SK-N-MC (cell line): ENCODE measurements around the gene CD53.
"Not testable (repeated sequence)": the region's sequence is repeated elsewhere in the genome, so short reads cannot be mapped to it uniquely, and the experiment has no call there.

ENCODE experiments used
- DNase-seq: peaks from one replicate; pipeline ENCODE4 v3.0.0-alpha.2; 2011; ENCODE audit warnings: low read depth, low spot score
- H3K27ac ChIP-seq: fragments of 200-600 bp; sonication (generic); 2 replicates; pipeline ENCODE4 v1.5.1; 2016; ENCODE audit warnings: mixed run types
- H3K36me3 ChIP-seq: fragments of 200-600 bp; sonication (generic); 2 replicates; pipeline ENCODE4 v1.6.1; 2017; ENCODE audit warnings: antibody characterized with exemption, low read length, mixed read lengths; ENCODE audit not compliant: insufficient read depth
- H3K4me3 ChIP-seq: fragments of 200-600 bp; sonication (generic); 2 replicates; pipeline ENCODE4 v1.5.1; 2016
- H3K9ac ChIP-seq: fragments of 200-600 bp; sonication (generic); 2 replicates; pipeline ENCODE4 v1.8.0; 2017; ENCODE audit warnings: mixed run types, mixed read lengths; ENCODE audit not compliant: insufficient read length
- H3K9me3 ChIP-seq: fragments of 200-600 bp; sonication (generic); 2 replicates; pipeline ENCODE4 v1.6.1; 2017; ENCODE audit warnings: low read depth, mild to moderate bottlenecking, antibody characterized with exemption, low read length, moderate library complexity, mixed read lengths
- EZH2 ChIP-seq: fragments of 200-600 bp; sonication (generic); IDR thresholded peaks from one replicate; pipeline ENCODE4 v1.6.1; 2017; ENCODE audit warnings: antibody characterized with exemption
- FOXP2 ChIP-seq: optimal IDR thresholded peaks from 2 replicates; pipeline ENCODE3; 2011; ENCODE audit warnings: mild to moderate bottlenecking, moderate library complexity; ENCODE audit not compliant: insufficient read depth; ENCODE audit errors: extremely low read length, control extremely low read depth
- POLR2AphosphoS5 ChIP-seq: IDR thresholded peaks from 2 replicates; pipeline ENCODE4 v1.6.1; 2012; ENCODE audit warnings: mild to moderate bottlenecking, low read depth, low read length, borderline replicate concordance

The CD53 gene

DNA sequence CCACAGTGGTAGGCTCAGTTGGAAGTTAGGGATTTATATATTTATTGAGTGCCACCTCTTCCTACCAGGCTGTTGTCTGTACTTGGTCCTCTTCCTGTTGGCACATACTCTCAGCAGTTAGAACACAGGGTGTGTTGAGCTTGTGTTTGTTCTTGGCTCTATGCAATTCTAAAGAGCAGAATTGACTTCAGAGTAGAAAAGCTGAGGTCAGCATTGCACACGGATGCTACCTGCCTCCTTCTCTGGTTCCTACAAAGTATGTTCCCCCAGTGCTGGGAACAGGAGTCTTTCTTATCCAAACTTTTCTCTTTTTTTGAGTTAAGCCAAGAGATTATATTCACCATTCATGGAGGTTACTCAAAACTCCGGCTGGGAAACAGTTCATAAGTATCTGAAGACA lies 16.5 kb upstream of the CD53 start:
- DNase-seq, result no peak
- Histone ChIP-seq H3K9ac (no peak overlapping the region), H3K9me3 (no peaks in the 10 kb centered on the region), H3K4me3 (no peak overlapping the region), H3K36me3 (no peaks in the 10 kb centered on the region), H3K27ac (no peak overlapping the region)
- TF ChIP-seq EZH2 (no peak), FOXP2 (no peak), POLR2AphosphoS5 (no peak)

DNA sequence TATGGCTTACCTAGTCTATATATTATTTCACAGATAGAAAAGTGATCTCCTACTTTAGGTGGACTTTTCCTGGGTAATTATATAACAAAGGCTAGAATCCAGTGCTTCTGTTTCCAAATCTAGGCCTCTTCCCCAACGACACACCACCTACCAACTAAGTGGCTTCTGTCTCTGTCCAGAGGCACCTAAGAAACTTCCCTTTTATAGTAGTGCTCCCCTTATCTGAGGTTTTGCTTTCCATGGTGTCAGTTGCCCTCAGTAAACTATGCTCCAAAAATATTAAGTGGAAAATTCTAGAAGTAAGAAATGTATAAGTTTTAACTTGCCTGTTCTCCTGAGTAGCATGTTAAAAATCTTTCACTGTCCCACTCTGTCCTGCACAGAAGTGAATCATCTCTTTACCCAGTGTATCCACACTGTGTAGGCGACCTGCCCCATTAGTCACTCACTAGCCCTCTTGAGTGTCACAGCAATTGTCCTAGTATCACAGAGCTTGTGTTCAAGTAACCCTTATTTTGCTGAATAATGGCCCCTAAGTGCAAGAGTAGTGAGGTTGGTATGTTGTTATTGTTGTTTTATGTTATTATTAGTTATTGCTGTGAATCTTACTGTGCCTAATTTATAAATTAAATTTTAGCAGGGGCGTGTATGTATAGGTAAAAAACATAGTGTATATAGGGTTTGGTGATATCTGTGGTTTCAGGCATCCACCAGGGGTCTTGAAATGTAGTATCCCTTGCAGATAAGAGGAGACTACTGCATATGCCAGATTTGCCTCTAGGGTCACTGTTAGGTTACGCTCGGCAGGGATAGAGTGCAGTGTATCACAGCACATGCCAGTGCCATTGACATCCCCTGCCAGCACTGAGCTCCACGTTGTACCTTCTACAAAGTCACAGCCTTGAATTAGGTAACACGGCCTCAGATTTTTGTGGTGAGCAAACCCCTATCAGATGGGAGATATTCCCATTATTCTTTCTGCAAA lies 14.7 kb upstream of the CD53 start:
- no peak overlapping the region for H3K4me3 ChIP-seq
- TF ChIP-seq FOXP2, result no peak
- TF ChIP-seq EZH2, result no peak
- no peak for TF ChIP-seq POLR2AphosphoS5
- H3K36me3 ChIP-seq, result no peaks in the 10 kb centered on the region
- no peak overlapping the region for H3K9ac ChIP-seq
- H3K9me3 ChIP-seq, result no peaks in the 10 kb centered on the region
- H3K27ac ChIP-seq, result no peak overlapping the region
- DNase-seq, result no peak

DNA sequence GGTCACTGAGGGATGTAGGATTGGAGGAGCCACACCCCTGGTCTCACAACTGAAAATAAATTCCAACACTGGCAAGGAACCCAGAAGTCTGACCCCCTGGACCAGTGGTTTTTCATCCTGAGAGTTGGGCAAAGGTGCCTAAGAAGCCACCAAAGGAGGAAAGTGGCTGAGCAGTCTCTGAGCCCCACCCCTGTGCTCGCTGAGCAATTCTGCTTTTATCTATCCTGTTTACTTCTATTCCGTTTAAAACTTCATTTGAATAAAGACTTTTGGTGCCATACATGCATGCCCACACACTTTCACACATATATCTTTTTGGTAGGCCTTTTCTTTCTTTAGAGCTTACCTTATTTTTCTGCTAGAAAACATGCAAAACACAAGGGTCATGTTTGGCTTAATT lies 13.9 kb upstream of the CD53 start:
- no peak for TF ChIP-seq EZH2
- TF ChIP-seq POLR2AphosphoS5, result no peak
- no peak for TF ChIP-seq FOXP2
- no peak overlapping the region for H3K4me3 ChIP-seq
- no peak overlapping the region for H3K9ac ChIP-seq

DNA sequence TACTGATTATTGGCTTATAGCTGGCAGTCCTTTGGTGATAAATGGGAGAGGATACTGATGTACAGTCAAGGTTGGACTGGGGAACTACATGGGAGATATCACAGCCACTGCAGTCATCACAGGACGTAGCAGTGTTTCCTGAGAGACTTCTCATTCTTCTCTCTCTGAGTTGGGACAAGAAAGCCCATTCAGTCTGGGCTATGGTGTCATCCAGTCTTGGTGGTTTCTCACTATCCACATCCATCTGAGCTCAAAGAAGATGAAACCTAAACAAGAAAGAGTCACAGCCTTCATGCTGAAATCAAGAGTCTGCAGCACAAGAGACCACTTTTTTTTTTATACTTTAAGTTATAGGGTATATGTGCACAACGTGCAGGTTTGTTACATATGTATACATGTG lies 12.8 kb upstream of the CD53 start:
- Histone ChIP-seq H3K27ac (no peak overlapping the region), H3K9me3 (no peaks in the 10 kb centered on the region), H3K36me3 (no peaks in the 10 kb centered on the region), H3K9ac (no peak overlapping the region), H3K4me3 (no peak overlapping the region)
- DNase-seq, result no peak
- TF ChIP-seq FOXP2, result no peak
- TF ChIP-seq POLR2AphosphoS5, result no peak
- no peak for TF ChIP-seq EZH2

More for the DNA sequence above, 13.9 kb upstream of the CD53 start:
- Histone ChIP-seq H3K36me3 (no peaks in the 10 kb centered on the region), H3K27ac (no peak overlapping the region), H3K9me3 (no peaks in the 10 kb centered on the region)
- no peak for DNase-seq

DNA sequence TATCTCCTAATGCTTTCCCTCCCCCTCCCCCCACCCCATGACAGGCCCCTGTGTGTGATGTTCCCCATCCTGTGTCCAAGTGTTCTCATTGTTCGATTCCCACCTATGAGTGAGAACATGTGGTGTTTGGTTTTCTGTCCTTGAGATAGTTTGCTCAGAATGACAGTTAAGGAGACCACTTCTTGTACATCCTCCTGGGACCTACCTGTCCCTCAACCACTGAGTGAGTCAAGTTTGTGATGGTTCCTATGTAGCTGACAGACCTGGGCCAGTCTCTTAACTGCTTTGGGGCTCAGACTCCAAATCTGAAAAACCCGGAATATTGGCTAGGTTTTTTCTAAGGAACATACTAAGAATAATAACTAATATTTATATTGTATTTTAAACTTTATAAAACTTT lies 12.3 kb upstream of the CD53 start:
- not testable (repeated sequence) for H3K9me3 ChIP-seq, H3K27ac ChIP-seq, H3K4me3 ChIP-seq, H3K9ac ChIP-seq, H3K36me3 ChIP-seq, DNase-seq

DNA sequence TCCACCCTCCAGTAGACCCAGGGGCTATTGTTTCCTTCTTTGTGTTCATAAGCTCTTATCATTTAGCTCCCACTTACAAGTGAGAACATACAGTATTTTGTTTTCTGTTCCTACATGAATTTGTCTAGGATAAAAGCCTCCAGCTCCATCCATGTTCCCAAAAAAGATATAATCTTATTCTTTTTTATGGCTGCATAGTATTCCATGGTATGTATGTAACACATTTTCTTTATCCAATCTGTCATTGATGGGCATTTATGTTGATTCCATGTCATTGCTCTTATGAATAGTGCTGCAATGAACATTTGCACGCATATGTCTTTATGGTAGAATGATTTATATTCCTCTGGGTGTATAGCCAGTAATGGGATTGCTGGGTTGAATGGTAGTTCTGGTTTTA lies 11.0 kb upstream of the CD53 start:
- H3K9me3 ChIP-seq, H3K36me3 ChIP-seq, H3K9ac ChIP-seq, H3K4me3 ChIP-seq, H3K27ac ChIP-seq, DNase-seq: not testable (repeated sequence)

DNA sequence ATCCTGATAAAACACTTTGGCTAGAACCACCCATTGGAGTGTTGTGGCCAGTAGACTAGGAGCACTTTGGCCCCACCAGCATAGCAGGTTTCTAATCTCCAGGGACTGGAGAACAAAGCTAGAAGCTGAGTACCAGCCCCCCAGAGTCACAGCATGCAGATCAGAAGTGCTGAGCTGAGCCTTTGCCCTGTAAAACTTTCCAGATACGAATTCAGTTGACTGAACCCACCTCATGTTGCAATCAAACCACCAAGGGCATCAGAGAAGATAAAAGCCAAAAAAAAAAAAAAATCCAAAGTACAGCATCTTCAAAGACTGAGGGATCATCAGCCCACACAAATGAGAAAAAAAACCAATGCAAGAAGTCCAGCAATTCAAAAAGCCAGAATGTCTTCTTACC lies 8.7 kb upstream of the CD53 start:
- Histone ChIP-seq H3K9me3 (no peaks in the 10 kb centered on the region), H3K9ac (no peak overlapping the region), H3K36me3 (no peaks in the 10 kb centered on the region), H3K27ac (no peak overlapping the region), H3K4me3 (no peak overlapping the region)
- no peak for DNase-seq
- TF ChIP-seq EZH2, result no peak
- TF ChIP-seq FOXP2, result no peak
- TF ChIP-seq POLR2AphosphoS5, result no peak

DNA sequence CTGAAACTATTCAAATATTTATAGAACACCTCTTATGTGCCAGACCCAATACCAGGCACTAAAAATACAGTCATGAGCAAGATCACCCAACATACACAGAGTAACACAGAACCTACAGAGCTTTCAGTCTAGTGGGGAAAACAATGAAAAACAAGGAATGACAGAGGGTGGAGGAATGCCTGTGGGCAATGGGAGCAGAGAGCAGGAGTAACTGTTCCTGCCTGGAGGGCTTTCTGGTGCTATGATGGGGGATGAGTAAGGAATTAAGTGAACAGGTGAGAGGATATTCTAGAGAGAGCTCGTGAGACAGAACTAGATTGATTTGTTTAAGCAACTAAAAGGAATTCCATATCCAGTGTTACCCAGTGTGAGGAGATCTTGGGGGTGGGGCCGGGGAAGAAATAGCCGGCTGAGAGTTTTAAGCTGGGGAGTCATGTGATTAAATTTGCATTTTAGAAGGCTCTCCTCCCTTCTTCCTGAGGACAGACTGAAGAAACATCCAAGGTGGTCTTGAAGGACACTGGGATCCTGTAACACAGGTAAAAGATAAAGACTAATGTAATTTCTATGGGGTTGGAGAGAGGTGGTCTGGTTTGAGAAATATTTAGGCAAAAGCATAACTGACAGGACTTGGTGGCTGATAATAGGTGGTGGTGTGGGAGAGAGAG lies 2.1 kb upstream of the CD53 start:
- DNase-seq, result no peak
- no peak overlapping the region for H3K27ac ChIP-seq
- H3K9ac ChIP-seq, result no peak overlapping the region
- H3K4me3 ChIP-seq, result no peak overlapping the region
- no peak for TF ChIP-seq EZH2
- H3K9me3 ChIP-seq, result no peaks in the 10 kb centered on the region
- no peaks in the 10 kb centered on the region for H3K36me3 ChIP-seq

DNA sequence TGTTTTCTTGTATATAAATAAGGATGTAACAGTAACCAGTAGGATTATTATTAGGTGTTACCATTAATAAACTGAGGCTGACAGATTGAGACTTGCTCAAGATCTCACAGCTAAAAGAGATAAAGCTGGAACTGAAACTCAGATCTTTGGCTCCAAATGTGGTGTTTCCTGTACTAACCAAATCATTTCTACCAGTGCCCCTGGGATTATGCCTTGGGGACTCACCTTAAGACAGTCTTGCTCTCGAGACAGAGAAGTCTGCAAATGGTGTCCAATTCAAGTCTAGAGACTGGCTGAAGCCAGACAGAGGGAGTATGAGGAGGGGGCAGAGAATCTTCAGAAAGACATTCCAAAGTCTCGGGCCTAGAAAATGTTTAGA lies 593 bp upstream of the CD53 start:
- H3K36me3 ChIP-seq, result no peaks in the 10 kb centered on the region
- DNase-seq, result no peak
- no peak for TF ChIP-seq EZH2
- no peak for TF ChIP-seq POLR2AphosphoS5
- no peak for TF ChIP-seq FOXP2
- no peak overlapping the region for H3K9ac ChIP-seq
- no peak overlapping the region for H3K27ac ChIP-seq
- H3K9me3 ChIP-seq, result no peaks in the 10 kb centered on the region
- no peak overlapping the region for H3K4me3 ChIP-seq

DNA sequence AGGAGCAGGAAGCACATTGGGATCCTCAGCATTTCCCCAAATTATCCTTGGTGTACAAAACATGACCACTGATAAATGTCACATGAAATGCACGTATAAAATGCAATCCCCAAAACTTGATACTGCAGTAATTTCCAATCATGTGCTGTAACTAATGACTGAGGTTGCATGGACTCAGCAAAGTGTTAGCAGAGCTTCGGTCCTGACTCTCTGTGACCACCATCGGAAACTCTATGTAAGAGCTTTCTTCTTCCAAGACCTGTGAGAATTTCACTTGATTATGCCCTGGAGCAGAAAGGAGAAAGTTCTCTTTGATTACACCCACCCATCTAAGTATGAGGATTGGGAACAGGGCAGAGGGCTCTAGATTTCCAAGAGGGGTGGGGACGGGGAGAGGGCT lies 908 bp downstream of the CD53 start:
- Histone ChIP-seq H3K36me3 (no peaks in the 10 kb centered on the region), H3K27ac (no peak overlapping the region), H3K9ac (no peak overlapping the region), H3K9me3 (no peaks in the 10 kb centered on the region), H3K4me3 (no peak overlapping the region)
- TF ChIP-seq EZH2 (no peak), FOXP2 (no peak), POLR2AphosphoS5 (no peak)
- no peak for DNase-seq
